HG03354 (cell line): ENCODE measurements around the gene PLCH2.
A peak's percentile ranks its signal among the peaks of the same experiment; 100 is the strongest.

Experiments used
- ATAC-seq: cut with Tn5 transposase; IDR thresholded peaks from one replicate; pipeline ENCODE4 v1.9.1; 2021; ENCODE audit warnings: mild to moderate bottlenecking; ENCODE audit not compliant: unreplicated experiment, poor library complexity, severe bottlenecking

PLCH2 gene

GRCh38 chr1:2495546-2495945 is 19.5 kb downstream of the PLCH2 start:
- ATAC-seq = no peak

- ATAC-seq = peak; percentile 61
Observed at GRCh38 chr1:2496087-2496622, 20.1 kb downstream of the PLCH2 start.

GRCh38 chr1:2496746-2497145 is 20.7 kb downstream of the PLCH2 start:
- no peak for ATAC-seq

- ATAC-seq = no peak
Observed at GRCh38 chr1:2497891-2498290, 21.8 kb downstream of the PLCH2 start.

GRCh38 chr1:2498648-2499047 is 22.6 kb downstream of the PLCH2 start:
- no peak for ATAC-seq

- ATAC-seq = no peak
Observed at GRCh38 chr1:2499260-2499659, 23.2 kb downstream of the PLCH2 start.

- ATAC-seq = no peak
Observed at GRCh38 chr1:2499986-2500596, 24.0 kb downstream of the PLCH2 start.

- ATAC-seq = no peak
Observed at GRCh38 chr1:2501041-2501819, 25.1 kb downstream of the PLCH2 start.

GRCh38 chr1:2501820-2502119 is 25.7 kb downstream of the PLCH2 start:
- no peak for ATAC-seq

- ATAC-seq = no peak
Observed at GRCh38 chr1:2502210-2502609, 26.1 kb downstream of the PLCH2 start.

- ATAC-seq = no peak
Observed at GRCh38 chr1:2502661-2503553, 26.8 kb downstream of the PLCH2 start.

GRCh38 chr1:2503554-2504224 is 27.6 kb downstream of the PLCH2 start:
- no peak for ATAC-seq

- ATAC-seq = no peak
Observed at GRCh38 chr1:2504225-2504948, 28.3 kb downstream of the PLCH2 start.

GRCh38 chr1:2504949-2505272 is 28.8 kb downstream of the PLCH2 start:
- no peak for ATAC-seq

- ATAC-seq = no peak
Observed at GRCh38 chr1:2505461-2505994, 29.4 kb downstream of the PLCH2 start.

- ATAC-seq = no peak
Observed at GRCh38 chr1:2506007-2506860, 30.1 kb downstream of the PLCH2 start.

GRCh38 chr1:2506901-2507565 is 30.9 kb downstream of the PLCH2 start:
- ATAC-seq = no peak

- ATAC-seq = no peak
Observed at GRCh38 chr1:2507744-2508155, 31.7 kb downstream of the PLCH2 start.
